GM18502 (cell line): ENCODE measurements around the gene CAMSAP3.
A peak's percentile ranks its signal among the peaks of the same experiment; 100 is the strongest.

Experiments used
- ATAC-seq: cut with Tn5 transposase; IDR thresholded peaks from one replicate; pipeline ENCODE4 v1.9.1; 2021; ENCODE audit warnings: mild to moderate bottlenecking; ENCODE audit not compliant: unreplicated experiment, poor library complexity

The CAMSAP3 gene

GRCh38 chr19:7645163-7645562 is 49.5 kb downstream of the CAMSAP3 start:
- ATAC-seq = no peak

DNA sequence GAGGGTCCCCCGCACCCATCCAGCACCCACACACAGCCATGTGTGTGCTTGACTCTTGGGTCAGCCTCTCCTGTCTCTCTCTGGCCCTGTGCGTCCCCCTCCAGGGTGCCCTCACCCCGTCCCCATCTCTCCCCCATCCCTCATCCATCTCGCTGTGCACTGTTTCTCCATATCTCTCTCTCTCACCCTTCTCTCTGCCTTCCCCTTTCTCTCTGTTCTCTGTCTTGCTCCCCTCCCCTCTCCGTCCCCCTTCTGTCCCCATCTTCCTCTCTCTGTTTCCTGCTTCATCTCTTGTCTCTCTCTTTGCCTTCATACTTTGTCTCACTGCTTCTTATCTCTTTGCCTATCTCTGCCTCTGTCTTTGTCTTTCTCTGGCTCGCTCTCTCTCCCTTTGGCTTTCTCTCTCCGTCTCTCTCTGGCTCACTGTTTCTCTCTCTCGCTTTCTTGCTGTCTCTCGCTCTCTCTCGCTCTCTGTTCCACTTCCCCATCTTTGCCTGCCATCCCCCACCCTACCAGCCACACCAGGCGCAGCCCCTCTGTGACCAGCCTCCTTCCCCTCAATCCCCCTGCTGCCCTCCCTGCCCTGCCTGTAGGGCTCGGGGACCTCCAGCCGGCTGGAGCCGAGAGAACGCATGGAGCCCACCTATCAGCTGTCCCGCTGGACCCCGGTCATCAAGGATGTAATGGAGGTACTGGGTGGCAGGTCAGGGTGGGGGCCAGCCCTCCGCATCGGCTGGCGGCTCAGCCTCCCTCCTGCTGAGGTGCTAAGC is 50.2 kb downstream of the CAMSAP3 start:
- no peak for ATAC-seq

GRCh38 chr19:7646426-7646700 is 50.7 kb downstream of the CAMSAP3 start:
- ATAC-seq = no peak

GRCh38 chr19:7647156-7647555 is 51.5 kb downstream of the CAMSAP3 start:
- ATAC-seq = no peak

DNA sequence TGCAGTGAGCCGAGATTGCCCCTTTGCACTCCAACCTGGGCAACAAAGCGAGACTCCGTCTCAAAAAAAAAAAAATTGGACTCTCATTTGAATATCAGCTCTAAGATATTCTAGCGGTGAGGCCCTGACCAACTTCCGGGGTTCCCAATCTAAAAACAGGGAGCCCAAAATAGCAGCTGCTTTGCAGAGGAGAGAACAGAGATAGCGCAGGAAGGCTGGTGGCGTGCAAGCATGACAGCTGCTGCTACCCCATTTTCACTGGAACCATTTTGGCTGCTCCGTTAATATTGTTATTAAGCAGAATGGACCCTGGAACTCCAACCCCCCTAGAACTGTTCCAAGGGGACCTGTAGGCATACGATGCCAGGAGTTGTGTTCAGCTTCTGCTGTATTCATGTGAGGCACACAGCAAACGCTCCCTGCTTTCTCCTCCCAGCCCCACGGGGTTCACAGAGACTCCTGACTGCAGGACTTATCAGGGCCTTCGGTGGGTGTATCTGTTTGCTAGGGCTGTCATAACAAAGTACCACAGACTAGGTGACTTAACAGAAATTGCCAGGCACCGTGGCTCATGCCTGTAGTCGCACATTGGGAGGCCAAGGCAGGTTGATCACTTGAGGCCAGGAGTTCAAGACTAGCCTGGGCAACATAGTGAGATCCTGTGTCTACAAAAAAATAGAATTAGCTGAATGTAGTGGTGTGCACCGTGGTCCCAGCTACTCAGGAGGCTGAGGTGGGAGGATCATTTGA is 52.8 kb downstream of the CAMSAP3 start:
- no peak for ATAC-seq

DNA sequence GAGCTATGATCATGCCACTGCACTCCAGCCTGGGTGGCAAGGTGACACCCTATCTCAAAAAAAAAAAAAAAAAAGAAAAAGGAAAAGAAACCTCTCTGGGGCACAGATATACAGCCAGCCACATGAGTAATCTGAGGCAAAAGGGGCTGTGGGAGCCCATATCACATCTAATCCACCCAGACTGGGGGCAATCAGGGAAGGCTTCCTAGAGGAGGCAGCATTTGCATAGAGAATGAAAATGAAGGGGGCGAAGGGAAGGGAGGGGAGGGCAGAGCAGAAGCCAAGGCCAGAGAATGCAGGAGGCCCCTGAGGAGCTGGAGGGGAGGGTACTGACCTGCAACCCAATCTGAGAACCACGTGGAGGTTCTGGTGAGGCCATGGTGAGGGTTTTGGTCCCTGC is 54.5 kb downstream of the CAMSAP3 start:
- no peak for ATAC-seq

GRCh38 chr19:7652061-7652641 is 56.5 kb downstream of the CAMSAP3 start:
- ATAC-seq = no peak

DNA sequence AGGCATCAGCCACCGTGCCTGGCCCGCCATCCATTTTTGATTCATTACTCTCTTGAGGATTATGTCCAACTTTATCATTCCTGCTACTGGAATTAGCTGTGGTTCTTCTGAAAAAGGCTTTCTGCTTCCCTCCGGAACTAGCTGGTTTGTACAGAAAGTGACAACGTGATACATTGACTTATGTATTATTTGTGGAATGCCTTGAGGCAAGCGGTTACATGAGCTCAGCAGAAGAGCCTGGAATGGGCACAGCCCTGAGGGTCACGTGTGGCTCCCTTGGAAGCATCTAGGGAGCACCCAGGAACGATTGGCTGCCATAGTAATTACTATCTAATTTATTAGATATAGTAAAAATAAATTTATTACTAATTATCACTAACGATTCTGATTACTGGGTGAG is 58.7 kb downstream of the CAMSAP3 start:
- ATAC-seq = no peak

DNA sequence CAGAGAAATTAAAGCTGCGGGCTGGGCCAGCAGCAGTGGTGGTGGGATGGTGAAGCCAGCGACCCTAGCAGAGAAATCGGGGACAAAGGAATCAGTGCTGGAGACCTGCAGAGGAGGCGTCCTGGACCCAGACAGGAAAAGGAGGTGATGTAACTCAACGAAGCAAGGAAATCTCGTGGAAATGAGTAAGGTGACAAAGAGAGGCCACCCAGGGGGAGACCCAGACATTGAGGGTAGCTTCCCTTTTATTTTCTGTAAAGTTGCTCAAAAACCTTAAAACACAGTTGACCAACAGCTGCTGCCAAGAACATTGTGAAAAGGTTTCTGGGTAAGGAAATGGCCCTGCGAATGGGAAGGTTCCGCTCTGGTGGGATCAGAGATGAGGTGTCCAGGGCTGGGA is 59.9 kb downstream of the CAMSAP3 start:
- no peak for ATAC-seq

- ATAC-seq = no peak
These were observed 61.6 kb downstream of the CAMSAP3 start for GRCh38 chr19:7657131-7657751.

- peak; percentile 73 for ATAC-seq
These were observed 62.6 kb downstream of the CAMSAP3 start for GRCh38 chr19:7658219-7658686.

DNA sequence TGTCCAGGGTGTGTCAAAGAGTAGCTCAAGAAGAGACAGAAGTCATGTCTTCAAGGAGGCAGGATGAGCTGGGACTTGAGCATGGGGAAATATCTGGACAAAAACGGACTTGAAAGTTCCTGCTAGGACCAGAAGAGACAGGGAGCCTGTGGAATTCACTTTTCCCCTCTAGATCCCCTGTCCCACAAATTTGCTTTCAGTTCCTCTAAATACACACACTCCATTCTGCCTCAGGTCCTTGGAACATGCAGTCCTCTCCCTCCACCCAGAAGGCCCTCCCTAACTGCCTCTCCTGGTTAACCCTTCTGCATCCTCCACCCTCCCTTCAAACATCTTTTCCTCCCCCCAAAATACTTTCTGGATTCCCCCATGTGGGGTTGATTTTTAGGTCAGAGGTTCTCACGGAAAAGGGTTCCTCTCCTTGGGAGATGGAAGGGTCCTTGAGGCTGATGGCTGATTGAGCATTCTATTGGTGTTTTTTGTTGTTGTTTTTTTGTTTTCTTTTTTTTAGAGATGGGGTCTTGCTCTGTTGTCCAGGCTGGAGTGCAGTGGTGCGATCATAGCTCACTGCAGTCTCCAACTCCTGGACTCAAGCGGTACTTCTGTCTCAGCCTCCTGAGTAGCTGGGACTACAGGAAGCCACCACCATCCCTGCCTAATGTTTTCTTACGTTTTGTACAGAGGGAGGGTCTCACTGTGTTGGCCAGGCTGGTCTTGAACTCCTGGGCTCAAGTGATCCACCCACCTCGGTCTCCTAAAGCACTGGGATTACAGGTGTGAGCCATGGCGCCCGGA is 66.3 kb downstream of the CAMSAP3 start:
- no peak for ATAC-seq

GRCh38 chr19:7662657-7663056 is 67.0 kb downstream of the CAMSAP3 start:
- ATAC-seq = no peak

DNA sequence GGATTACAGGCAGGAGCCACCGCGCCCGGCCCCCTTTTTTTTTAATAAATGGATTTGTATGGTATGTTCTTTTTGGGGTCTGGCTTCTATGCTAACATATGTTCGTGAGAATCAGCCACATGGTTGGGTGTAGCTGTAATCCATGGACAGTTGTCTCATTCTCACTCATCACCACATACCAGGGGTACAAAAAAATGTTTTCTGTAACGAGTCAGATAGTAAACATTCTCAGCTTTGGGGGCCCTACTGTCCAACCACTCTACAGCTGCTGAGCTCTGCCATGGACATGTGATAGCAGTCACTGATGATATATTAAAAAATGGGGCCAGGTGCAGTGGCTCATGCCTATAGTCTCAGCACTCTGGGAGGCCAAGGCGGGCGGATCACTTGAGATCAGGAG is 68.0 kb downstream of the CAMSAP3 start:
- ATAC-seq = no peak

DNA sequence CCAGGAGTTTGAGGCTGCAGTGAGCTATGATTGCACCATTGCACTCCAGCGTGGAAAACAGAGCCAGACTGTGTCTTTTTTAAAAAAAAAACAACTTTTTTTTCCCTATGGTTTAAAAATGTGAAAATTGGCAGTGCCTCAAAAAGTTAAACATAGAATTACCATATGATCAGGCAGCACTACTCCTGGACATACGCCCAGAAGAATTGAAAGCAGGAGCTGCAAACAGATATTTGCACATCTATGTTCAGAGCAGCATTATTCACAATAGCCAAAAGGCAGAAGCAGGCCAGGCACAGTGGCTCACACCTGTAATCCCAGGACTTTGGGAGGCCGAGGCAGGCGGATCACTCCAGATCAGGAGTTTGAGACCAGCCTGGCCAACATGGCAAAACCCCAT is 69.4 kb downstream of the CAMSAP3 start:
- ATAC-seq = no peak
